HepG2 (cell line): ENCODE data around the gene NET1. TPM values are rescaled to one million over a fixed set of nuclear protein-coding genes. Genes with fewer than 3 reads are reported as not detected.
A peak's percentile ranks its signal among the peaks of the same experiment; 100 is the strongest.

ENCODE experiments used
- DNMT3B ChIP-seq: conservative IDR thresholded peaks from 2 replicates; pipeline ENCODE4 v1.6.1; 2016; ENCODE audit warnings: missing biosample characterization, control low read depth
- HMGXB3 ChIP-seq: sonication (generic); formaldehyde crosslinking; IDR thresholded peaks from 2 replicates; pipeline ENCODE4 v1.4.0; 2020; ENCODE audit warnings: missing genetic modification reagents, borderline replicate concordance
- MEIS1 ChIP-seq: sonication (generic); formaldehyde crosslinking; IDR thresholded peaks from 2 replicates; pipeline ENCODE4 v1.9.0; 2021; ENCODE audit warnings: mild to moderate bottlenecking, missing genetic modification reagents, moderate library complexity, borderline replicate concordance
- NCOR1 ChIP-seq: fragments of 200-600 bp; sonication (generic); IDR thresholded peaks from 2 replicates; pipeline ENCODE4 v1.7.0; 2017; ENCODE audit warnings: antibody characterized with exemption, low read length, borderline replicate concordance
- PAF1 ChIP-seq: IDR thresholded peaks from 2 replicates; pipeline ENCODE4 v1.6.1; 2016; ENCODE audit warnings: missing genetic modification reagents, missing compliant biosample characterization
- PATZ1 ChIP-seq: sonication (generic); formaldehyde crosslinking; IDR thresholded peaks from 2 replicates; pipeline ENCODE4 v1.4.0; 2020; ENCODE audit warnings: missing genetic modification reagents
- PCBP1 ChIP-seq: fragments of 200-400 bp; formaldehyde crosslinking; IDR thresholded peaks from 2 replicates; pipeline ENCODE4 v1.6.1; 2017; ENCODE audit warnings: mild to moderate bottlenecking, low read depth, low read length, borderline replicate concordance
- PITX1 ChIP-seq: sonication (generic); formaldehyde crosslinking; IDR thresholded peaks from 2 replicates; pipeline ENCODE4 v1.5.1; 2020; ENCODE audit warnings: mild to moderate bottlenecking, missing genetic modification reagents
- POGK ChIP-seq: sonication (generic); formaldehyde crosslinking; conservative IDR thresholded peaks from 2 replicates; pipeline ENCODE4 v1.8.0; 2022; ENCODE audit warnings: mild to moderate bottlenecking, moderate library complexity, missing genetic modification reagents
- RCOR2 ChIP-seq: IDR thresholded peaks from 2 replicates; pipeline ENCODE4 v1.6.1; 2016; ENCODE audit warnings: missing biosample characterization, missing genetic modification reagents
- TFDP2 ChIP-seq: sonication (generic); formaldehyde crosslinking; IDR thresholded peaks from 2 replicates; pipeline ENCODE4 v1.4.0; 2020; ENCODE audit warnings: missing genetic modification reagents
- U2AF2 ChIP-seq: fragments of 200-400 bp; formaldehyde crosslinking; IDR thresholded peaks from 2 replicates; pipeline ENCODE4 v1.6.1; 2017; ENCODE audit warnings: low read depth, mild to moderate bottlenecking, low read length
- ZBTB33 ChIP-seq: sonication (generic); formaldehyde crosslinking; IDR thresholded peaks from 2 replicates; pipeline ENCODE4 v1.4.0; 2020; ENCODE audit warnings: missing genetic modification reagents
- ZNF281 ChIP-seq: sonication (generic); formaldehyde crosslinking; IDR thresholded peaks from 2 replicates; pipeline ENCODE4 v1.4.0; 2020; ENCODE audit warnings: missing genetic modification reagents, borderline replicate concordance
- ZNF678 ChIP-seq: sonication (generic); formaldehyde crosslinking; IDR thresholded peaks from 2 replicates; pipeline ENCODE4 v1.4.0; 2020; ENCODE audit warnings: mild to moderate bottlenecking, missing genetic modification reagents
- polyA plus RNA-seq, 8 experiments: library from polyadenylated mRNA; depleted of rRNA in 3 of 8; stranded (reverse) in 7 of 8; unstranded in 1 of 8; fragments of >200 nt; fragmentation: Illumina TruSeq in 4 of 8; extraction: Trizol in 4 of 8; gene quantifications; 2 replicates each; pipeline versions ENCODE4 v1.2.1 to v1.2.3, GENCODE V29; 2011 to 2016; ENCODE audit warnings: low read depth in 4 of 8, missing spikeins in 1 of 8, mixed read lengths in 1 of 8; ENCODE audit not compliant: insufficient read depth in 1 of 8
- total RNA-seq, 5 experiments: library from RNA; depleted of rRNA; stranded (reverse); fragments of >200 nt; fragmentation: Illumina TruSeq; extraction: Trizol; gene quantifications; 2 replicates each; pipeline ENCODE4 v1.2.3, GENCODE V29; 2016; ENCODE audit warnings: low read depth in 1 of 5

Gene NET1
- total and polyA plus RNA-seq, 2 of the 13 experiments (the other 11 are each of a cell fraction or from before 2014, with no cell fraction given): 48.1 to 65.8 TPM

GRCh38 chr10:5449823-5450222, 37.5 kb downstream of the NET1 start (continued):
- no peak for TF ChIP-seq MEIS1 (CRISPR knock-in tag)
- no peak for TF ChIP-seq HMGXB3 (CRISPR knock-in tag)
- peak; percentile 28; the same call in 1 of the 2 replicates for TF ChIP-seq ZNF281 (CRISPR knock-in tag)
- TF ChIP-seq DNMT3B (CRISPR knock-in tag): no peak
- no peak for TF ChIP-seq PATZ1 (CRISPR knock-in tag)
- TF ChIP-seq TFDP2 (CRISPR knock-in tag): no peak
- no peak for TF ChIP-seq ZNF678 (CRISPR knock-in tag)
- no peak for TF ChIP-seq PITX1 (CRISPR knock-in tag)
- TF ChIP-seq U2AF2: no peak
- TF ChIP-seq PAF1: no peak
- TF ChIP-seq PCBP1: no peak
- peak; percentile 39; the same call in 1 of the 2 replicates for TF ChIP-seq ZBTB33 (CRISPR knock-in tag)
- peak; percentile 50; the same call in 1 of the 2 replicates for TF ChIP-seq RCOR2
- no peak for TF ChIP-seq NCOR1
- no peak for TF ChIP-seq POGK
